Naive thymus-derived CD4-positive, alpha-beta T cell (primary cell): ENCODE results near the gene GTF3C1. TPM values are rescaled to one million over a fixed set of nuclear protein-coding genes. Genes with fewer than 3 reads are reported as not detected.

Experiments
- ATAC-seq: fragments of 150-1000 bp; cut with Tn5 transposase; 2 replicates; pipeline ENCODE4 v1.10.0; 2021; ENCODE audit warnings: mild to moderate bottlenecking, moderate library complexity
- CTCF ChIA-PET: fragments of 350-600 bp; sonication (Branson Sonifier 250); formaldehyde crosslinking; loops from one replicate; lab custom pipeline; 2021; ENCODE audit warnings: antibody characterized with exemption; lab: Charles Lee
- POLR2A ChIA-PET: fragments of 350-600 bp; sonication (Branson Sonifier 250); formaldehyde crosslinking; loops from one replicate; lab custom pipeline; 2021; ENCODE audit warnings: antibody characterized with exemption, inconsistent platforms; lab: Charles Lee
- DNase-seq, 9 donors: peaks; one replicate each; pipeline versions ENCODE4 v3.0.0 to v3.0.0-alpha.2; 2020 to 2022; ENCODE audit warnings: mixed read lengths in 1 of 9
- H3K27ac ChIP-seq: one replicate; pipeline ENCODE4 v1.7.0; 2013; ENCODE audit warnings: mild to moderate bottlenecking, low read depth, low read length, moderate library complexity
- H3K27me3 ChIP-seq, 2 donors: one replicate each; pipeline ENCODE4 v1.7.0; 2013; ENCODE audit warnings: low read length in 2 of 2, mild to moderate bottlenecking in 2 of 2, moderate library complexity in 2 of 2; ENCODE audit not compliant: control insufficient read depth in 2 of 2, insufficient read depth in 2 of 2
- H3K36me3 ChIP-seq, 3 experiments: 1 replicate in 2 of 3; 2 replicates in 1 of 3; pipeline ENCODE4 v1.7.0; 2013; ENCODE audit warnings: low read length in 3 of 3, mild to moderate bottlenecking in 3 of 3, moderate library complexity in 1 of 3; ENCODE audit not compliant: insufficient read depth in 3 of 3, control insufficient read depth in 2 of 3
- H3K4me1 ChIP-seq, 2 donors: one replicate each; pipeline ENCODE4 v1.7.0; 2013; ENCODE audit warnings: low read length in 2 of 2, mild to moderate bottlenecking in 2 of 2, moderate library complexity in 1 of 2; ENCODE audit not compliant: control insufficient read depth in 2 of 2, insufficient read depth in 2 of 2
- H3K4me3 ChIP-seq: 2 replicates; pipeline ENCODE4 v1.7.0; 2013; ENCODE audit warnings: mild to moderate bottlenecking, low read length
- H3K9me3 ChIP-seq, 3 experiments: 1 replicate in 2 of 3; 2 replicates in 1 of 3; pipeline ENCODE4 v1.7.0; 2013; ENCODE audit warnings: low read length in 3 of 3; ENCODE audit not compliant: control insufficient read depth in 2 of 3
- H3K27ac Mint-ChIP-seq, 9 donors: one replicate each; pipeline ENCODE4 v1.8.0; 2020 to 2022; ENCODE audit warnings: mixed read lengths in 9 of 9, mild to moderate bottlenecking in 8 of 9, moderate library complexity in 5 of 9, inconsistent platforms in 2 of 9
- H3K27me3 Mint-ChIP-seq, 5 donors: one replicate each; pipeline ENCODE4 v1.8.0; 2021 to 2022; ENCODE audit warnings: mixed read lengths in 5 of 5, mild to moderate bottlenecking in 1 of 5
- H3K36me3 Mint-ChIP-seq, 5 donors: one replicate each; pipeline ENCODE4 v1.8.0; 2020 to 2022; ENCODE audit warnings: mixed read lengths in 5 of 5, mild to moderate bottlenecking in 3 of 5, inconsistent platforms in 1 of 5
- H3K4me1 Mint-ChIP-seq, 7 donors: one replicate each; pipeline ENCODE4 v1.8.0; 2020 to 2022; ENCODE audit warnings: mixed read lengths in 7 of 7, mild to moderate bottlenecking in 3 of 7, inconsistent platforms in 1 of 7
- H3K4me3 Mint-ChIP-seq, 10 donors: one replicate each; pipeline ENCODE4 v1.8.0; 2020 to 2022; ENCODE audit warnings: mild to moderate bottlenecking in 10 of 10, mixed read lengths in 10 of 10, moderate library complexity in 6 of 10, inconsistent platforms in 2 of 10
- H3K9me3 Mint-ChIP-seq, 11 donors: one replicate each; pipeline ENCODE4 v1.8.0; 2020 to 2022; ENCODE audit warnings: mixed read lengths in 11 of 11, mild to moderate bottlenecking in 4 of 11, inconsistent platforms in 1 of 11, moderate library complexity in 1 of 11
- intact Hi-C, 2 donors: fragments of 100-400 bp; cut with micrococcal nuclease; formaldehyde crosslinking; loops; one replicate each; pipeline ENCODE4 v1.15.1; 2023
- polyA plus RNA-seq, 2 donors: library from polyadenylated mRNA; unstranded; fragments of 300-500 nt; fragmentation: Illumina TruSeq; gene quantifications; one replicate each; pipeline ENCODE4 v1.2.3, GENCODE V29; 2021
- total RNA-seq, 6 experiments: library from RNA in 5 of 6; stranded (reverse) in 5 of 6; gene quantifications; 1 replicate in 5 of 6; 2 replicates in 1 of 6; pipeline ENCODE4 v1.2.3 and lab custom pipeline; 2021 to 2026

Gene GTF3C1
- total and polyA plus RNA-seq, 7 experiments from 2014 or later = 19.0 to 60.0 (median 52.5) TPM

DNA sequence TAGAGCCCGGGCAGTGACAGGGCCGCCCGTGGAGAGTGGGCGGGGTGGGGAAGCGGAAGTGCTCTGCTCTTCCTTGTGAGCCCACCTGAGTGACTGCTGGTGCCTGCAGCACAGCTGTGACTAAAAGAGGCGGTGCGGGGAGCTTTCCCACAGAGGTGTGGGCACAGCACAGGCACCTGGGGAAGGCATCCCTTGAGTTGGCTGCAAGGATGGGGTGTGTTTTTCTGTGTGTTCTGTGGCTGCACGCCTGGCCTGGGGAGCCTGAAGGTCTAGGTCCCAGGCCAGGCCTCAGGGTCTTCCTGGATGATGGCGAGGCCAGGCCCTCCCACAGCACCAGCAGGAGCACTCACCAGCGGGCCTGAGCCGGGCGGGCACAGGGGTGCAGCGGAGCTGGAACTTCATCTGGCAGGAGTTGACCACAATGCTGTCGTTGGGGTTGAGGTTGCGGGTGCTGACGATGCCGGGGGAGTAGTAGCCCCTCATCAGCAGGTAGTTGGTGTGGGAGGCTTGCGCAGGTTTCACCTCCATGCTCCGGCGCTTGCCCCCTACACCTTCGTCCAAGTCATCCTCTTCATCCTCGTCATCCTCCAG lies 80.7 kb downstream of the GTF3C1 start:
- peaks cover under 1 to 18% (median 10%) of the 10 kb centered on the region in 7 donors for H3K4me1 Mint-ChIP-seq
- H3K27ac ChIP-seq = no peak overlapping the region
- no peak overlapping the region for H3K4me3 Mint-ChIP-seq
- no peaks in the 10 kb centered on the region for H3K9me3 Mint-ChIP-seq
- ChIA-PET CTCF (interaction anchor here (0.7 kb wide), 1 partner anchor 637 kb away, joined by 3 read pairs; no protein-coding TSS in a partner anchor), POLR2A (no interaction called here)
- H3K9me3 ChIP-seq = no peaks in the 10 kb centered on the region
- no peak overlapping the region for H3K4me3 ChIP-seq
- H3K36me3 ChIP-seq = peaks cover 5 to 97% (median 24%) of the 10 kb centered on the region in 3 experiments
- peaks cover 5 to 16% of the 10 kb centered on the region in 2 donors for H3K4me1 ChIP-seq
- no peaks in the 10 kb centered on the region for H3K27me3 ChIP-seq
- no peak overlapping the region for H3K27ac Mint-ChIP-seq
- intact Hi-C loops = no loop called here
- no peak for DNase-seq
- no peak for ATAC-seq
- peaks cover 22 to 88% (median 49%) of the 10 kb centered on the region in 5 donors for H3K36me3 Mint-ChIP-seq
- H3K27me3 Mint-ChIP-seq = no peaks in the 10 kb centered on the region

DNA sequence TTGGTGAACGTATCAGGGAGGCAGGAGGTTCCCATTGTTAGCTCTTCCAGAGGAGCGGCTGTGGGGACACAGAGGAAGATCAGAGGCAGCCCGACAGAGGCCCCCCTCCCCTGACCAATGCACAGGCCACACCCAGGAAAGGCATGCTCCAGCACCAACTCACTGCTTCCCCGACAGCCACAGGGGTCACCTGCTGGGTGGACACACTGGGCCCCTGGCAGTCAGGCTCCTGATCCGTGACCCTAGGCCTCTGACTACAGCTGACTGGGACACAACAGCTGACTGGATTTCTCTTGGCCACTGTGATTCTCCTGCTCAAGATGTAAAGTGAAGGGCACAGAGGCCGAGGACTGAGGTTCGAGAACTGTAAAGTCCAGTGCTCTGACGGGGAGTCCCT lies 84.2 kb downstream of the GTF3C1 start:
- POLR2A ChIA-PET = interaction anchor here (1.0 kb wide), 1 partner anchor 19 kb away, joined by 4 read pairs; no protein-coding TSS in a partner anchor

DNA sequence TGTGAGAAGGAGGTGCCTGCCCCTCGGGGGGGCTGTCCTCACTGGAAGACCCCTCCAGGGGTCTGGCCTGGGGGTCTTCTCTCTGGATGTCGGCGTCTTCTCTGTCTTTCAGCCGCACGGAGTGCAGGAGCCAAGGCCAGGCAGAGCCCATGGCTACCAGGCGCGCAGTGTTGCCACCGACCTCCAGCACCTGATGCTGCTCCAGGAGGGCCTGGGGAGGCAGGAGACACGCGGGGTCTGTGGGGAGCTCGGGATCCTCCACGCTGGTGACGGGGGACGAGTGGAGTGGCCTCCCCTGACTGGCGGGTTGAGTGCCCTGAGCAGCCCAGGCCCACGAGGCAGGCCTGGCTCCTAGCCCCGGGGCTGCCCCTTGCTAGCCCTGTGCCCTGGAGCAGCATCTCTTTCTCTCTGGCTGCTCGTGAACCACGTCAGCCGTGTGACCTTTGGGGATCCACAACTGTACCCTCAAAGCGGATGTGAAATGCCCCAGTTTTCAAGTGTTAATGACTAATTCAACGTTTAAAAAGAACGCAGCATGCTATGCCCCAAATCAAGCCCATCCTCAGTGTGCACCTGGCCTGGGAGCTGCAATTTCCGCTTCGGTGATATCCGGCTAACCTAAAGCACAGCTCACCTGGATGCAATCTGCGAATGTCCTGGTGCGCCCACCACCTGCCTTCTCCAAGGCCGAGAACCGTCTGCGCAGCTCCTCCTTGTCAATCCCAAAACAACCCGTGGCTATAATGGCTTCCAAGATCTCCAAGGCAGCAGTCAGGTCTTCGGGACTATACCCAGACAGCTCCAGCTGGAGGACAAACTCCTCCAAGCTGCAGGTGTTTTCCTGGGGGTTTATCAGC lies 84.9 kb downstream of the GTF3C1 start:
- Mint-ChIP-seq H3K27me3 (no peaks in the 10 kb centered on the region), H3K4me3 (peak overlapping the region in 2 of 10 donors; percentile 23 to 49), H3K27ac (peak overlapping the region; percentile 18 to 96 (median 74)), H3K4me1 (peaks cover 9 to 53% (median 24%) of the 10 kb centered on the region in 7 donors), H3K9me3 (peaks cover 0 to 2% (median 0%) of the 10 kb centered on the region in 11 donors), H3K36me3 (peaks cover 18 to 54% (median 29%) of the 10 kb centered on the region in 5 donors)
- intact Hi-C loops = loop anchor here in 1 of 2 donors (2.0 kb wide), 1 partner anchor 86 kb away; the partner anchor contains the start of gene KATNIP
- Histone ChIP-seq H3K27me3 (no peaks in the 10 kb centered on the region), H3K27ac (peak overlapping the region; percentile 50), H3K4me1 (peaks cover 30 to 49% of the 10 kb centered on the region in 2 donors), H3K36me3 (peaks cover 5 to 83% (median 16%) of the 10 kb centered on the region in 3 experiments), H3K9me3 (no peaks in the 10 kb centered on the region), H3K4me3 (peak overlapping the region; percentile 40)
- ATAC-seq (peak; percentile 36), DNase-seq (no peak)
- CTCF ChIA-PET = interaction anchor here (0.5 to 1.3 kb wide), 6 partner anchors 34 to 312 kb away, joined by 3 to 7 read pairs (median 4); no protein-coding TSS in a partner anchor
- POLR2A ChIA-PET = interaction anchor here (1.0 to 1.2 kb wide), 4 partner anchors 18 to 261 kb away, joined by 3 to 6 read pairs (median 4); partner anchors contain the start of gene KDM8

More for the DNA sequence above, 84.2 kb downstream of the GTF3C1 start:
- DNase-seq (no peak), ATAC-seq (no peak)
- H3K27me3 ChIP-seq = no peaks in the 10 kb centered on the region
- H3K4me3 ChIP-seq = no peak overlapping the region
- H3K27me3 Mint-ChIP-seq = no peaks in the 10 kb centered on the region
- no peak overlapping the region for H3K27ac ChIP-seq
- intact Hi-C loops = loop anchor here in 1 of 2 donors (2.0 kb wide), 1 partner anchor 85 kb away; the partner anchor contains the start of gene KATNIP
- H3K4me1 Mint-ChIP-seq = peaks cover 8 to 52% (median 24%) of the 10 kb centered on the region in 7 donors
- peaks cover 18 to 60% (median 35%) of the 10 kb centered on the region in 5 donors for H3K36me3 Mint-ChIP-seq
- H3K27ac Mint-ChIP-seq = peak overlapping the region in 8 of 9 donors; percentile 68 to 96 (median 86)
- peaks cover 30 to 42% of the 10 kb centered on the region in 2 donors for H3K4me1 ChIP-seq
- CTCF ChIA-PET = interaction anchor here (1.0 to 1.3 kb wide), 2 partner anchors 234 to 312 kb away, joined by 3 to 4 read pairs; no protein-coding TSS in a partner anchor
- peaks cover 5 to 90% (median 20%) of the 10 kb centered on the region in 3 experiments for H3K36me3 ChIP-seq
- H3K4me3 Mint-ChIP-seq = peak overlapping the region in 2 of 10 donors; percentile 23 to 29
- H3K9me3 ChIP-seq = no peaks in the 10 kb centered on the region
- H3K9me3 Mint-ChIP-seq = peaks cover 0 to 2% (median 0%) of the 10 kb centered on the region in 11 donors

DNA sequence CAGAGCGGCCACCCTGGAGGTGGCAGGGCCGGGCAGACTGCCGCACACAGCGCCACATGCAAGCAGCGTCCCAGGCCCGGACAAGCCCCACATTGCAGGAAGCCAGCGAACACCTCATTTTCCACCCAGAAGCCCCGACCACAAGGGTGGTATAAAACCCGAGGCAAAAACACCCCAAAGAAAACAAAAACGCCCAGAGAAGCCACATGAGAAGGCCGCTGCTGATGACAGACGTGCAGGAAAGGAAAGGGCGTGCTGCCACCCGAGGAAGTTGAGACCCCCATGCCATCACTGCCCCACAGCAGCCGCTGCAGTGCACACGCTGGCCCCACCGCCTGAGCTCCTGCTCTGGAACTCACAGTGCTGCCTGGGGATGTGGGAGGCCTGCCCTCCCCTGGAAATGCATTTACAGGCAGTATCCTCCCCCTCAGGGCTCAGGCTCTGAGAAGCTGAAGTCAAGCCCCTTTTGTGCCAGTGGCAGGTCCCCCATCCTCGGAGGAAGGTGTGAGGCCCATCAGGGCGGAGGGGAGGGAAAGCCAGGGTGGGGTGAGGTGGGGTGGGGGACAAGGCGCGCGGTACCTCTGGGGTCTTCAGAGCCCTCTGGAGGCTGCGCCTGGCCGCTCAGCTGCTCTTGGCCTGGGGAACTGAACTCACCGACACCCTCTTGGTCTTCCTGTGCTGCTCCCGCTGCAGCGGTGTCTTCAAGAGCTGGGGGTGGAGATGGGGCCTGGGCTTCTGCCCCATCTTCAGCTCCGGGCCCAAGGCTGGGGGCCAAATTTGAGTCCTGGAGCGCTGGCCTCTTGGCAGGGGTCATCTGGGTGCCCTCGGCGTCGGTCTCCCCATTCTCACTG lies 85.7 kb downstream of the GTF3C1 start:
- ChIA-PET POLR2A (interaction anchor here (0.6 to 2.8 kb wide), 5 partner anchors 95 to 268 kb away, joined by 3 to 12 read pairs (median 4); partner anchors contain the start of gene KDM8), CTCF (interaction anchor here (0.9 to 1.3 kb wide), 5 partner anchors 96 to 284 kb away, joined by 3 to 7 read pairs (median 3); no protein-coding TSS in a partner anchor)
- peaks cover 5 to 75% (median 8%) of the 10 kb centered on the region in 3 experiments for H3K36me3 ChIP-seq
- H3K9me3 ChIP-seq = no peaks in the 10 kb centered on the region
- DNase-seq (peak in 7 of 9 donors; percentile 53 to 77 (median 65)), ATAC-seq (peak; percentile 74)
- no peaks in the 10 kb centered on the region for H3K27me3 Mint-ChIP-seq
- H3K9me3 Mint-ChIP-seq = peaks cover 0 to 2% (median 0%) of the 10 kb centered on the region in 11 donors
- peak overlapping the region; percentile 74 to 96 (median 93) for H3K27ac Mint-ChIP-seq
- peaks cover 13 to 59% (median 31%) of the 10 kb centered on the region in 7 donors for H3K4me1 Mint-ChIP-seq
- H3K27me3 ChIP-seq = no peaks in the 10 kb centered on the region
- H3K4me3 Mint-ChIP-seq = peak overlapping the region; percentile 12 to 75 (median 68)
- peaks cover 24 to 48% (median 27%) of the 10 kb centered on the region in 5 donors for H3K36me3 Mint-ChIP-seq
- intact Hi-C loops = loop anchor here in 1 of 2 donors (1.0 to 2.0 kb wide), 3 partner anchors 14 to 87 kb away; partner anchors contain the start of gene KATNIP
- H3K4me3 ChIP-seq = peak overlapping the region; percentile 40
- peak overlapping the region; percentile 59 for H3K27ac ChIP-seq
- H3K4me1 ChIP-seq = peaks cover 30 to 51% of the 10 kb centered on the region in 2 donors

DNA sequence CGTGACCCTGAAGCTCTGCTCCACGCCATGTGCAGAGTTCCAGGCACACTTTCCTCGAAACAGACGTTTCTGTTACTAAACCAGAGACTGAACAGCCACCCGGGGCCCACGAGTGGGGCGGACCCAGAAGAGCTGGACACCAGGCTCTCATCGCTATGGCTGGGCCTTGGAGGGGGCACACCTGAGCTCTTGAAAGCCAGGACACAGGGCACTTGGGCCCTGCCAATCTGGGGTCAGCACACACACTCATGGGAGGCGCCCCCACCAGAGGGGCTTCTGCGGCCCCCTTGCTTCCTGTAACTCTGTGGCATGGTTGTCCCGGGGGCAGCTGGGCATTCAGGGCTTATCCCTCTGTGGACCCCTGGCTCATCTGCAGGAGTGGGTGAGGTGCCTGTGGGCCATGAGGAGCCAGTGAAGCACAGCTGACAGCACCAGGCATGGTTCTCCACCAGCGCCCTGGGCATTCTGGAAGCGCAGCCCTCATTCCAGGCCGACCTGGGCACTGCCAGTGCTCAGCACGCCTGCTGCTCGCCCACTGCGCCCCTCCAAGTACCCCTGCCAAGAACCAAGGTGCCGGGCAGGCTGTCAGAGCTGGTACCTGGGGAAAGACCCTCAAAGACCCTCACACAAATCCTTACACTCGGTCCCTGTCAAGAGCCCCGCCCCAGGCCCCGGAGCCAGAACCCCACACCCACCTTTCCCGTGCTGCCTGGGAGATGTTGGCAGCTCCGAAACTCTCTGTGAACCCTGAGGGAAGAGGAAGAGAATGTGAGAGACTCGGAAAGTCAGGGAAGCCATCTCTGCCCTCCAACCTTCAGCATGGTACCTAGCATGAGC lies 86.6 kb downstream of the GTF3C1 start:
- peaks cover 19 to 39% (median 25%) of the 10 kb centered on the region in 5 donors for H3K36me3 Mint-ChIP-seq
- ChIA-PET POLR2A (interaction anchor here (0.7 to 2.8 kb wide), 7 partner anchors 11 to 259 kb away, joined by 3 to 12 read pairs (median 4); partner anchors contain the start of gene KDM8), CTCF (interaction anchor here (0.6 to 1.5 kb wide), 5 partner anchors 12 to 283 kb away, joined by 3 to 7 read pairs (median 3); no protein-coding TSS in a partner anchor)
- H3K4me1 Mint-ChIP-seq = peaks cover 15 to 66% (median 31%) of the 10 kb centered on the region in 7 donors
- intact Hi-C loops = loop anchor here in 1 of 2 donors (1.0 kb wide), 2 partner anchors 13 to 17 kb away; no protein-coding TSS in a partner anchor
- ATAC-seq (no peak), DNase-seq (no peak)
- Histone ChIP-seq H3K4me1 (peaks cover 30 to 51% of the 10 kb centered on the region in 2 donors), H3K36me3 (peaks cover 4 to 66% (median 5%) of the 10 kb centered on the region in 3 experiments), H3K27me3 (no peaks in the 10 kb centered on the region), H3K27ac (peak overlapping the region; percentile 59), H3K4me3 (peak overlapping the region; percentile 20), H3K9me3 (no peaks in the 10 kb centered on the region)
- peak overlapping the region in 9 of 10 donors; percentile 12 to 75 (median 69) for H3K4me3 Mint-ChIP-seq
- H3K27me3 Mint-ChIP-seq = no peaks in the 10 kb centered on the region
- H3K27ac Mint-ChIP-seq = peak overlapping the region; percentile 74 to 96 (median 93)
- H3K9me3 Mint-ChIP-seq = peaks cover 0 to 2% (median 0%) of the 10 kb centered on the region in 11 donors
